Fibroblast of lung (primary cell): ENCODE results near the gene WIPF3.

ENCODE experiments used
- EZH2 ChIP-seq: IDR thresholded peaks from 2 replicates; pipeline ENCODE4 v1.5.1; 2012; ENCODE audit warnings: low read length, control low read depth, mild to moderate bottlenecking; ENCODE audit errors: missing control alignments
- TF ChIP-seq, protein P1 (sequence below), 2 donors: IDR thresholded peaks in 1 of 2; conservative IDR thresholded peaks in 1 of 2; 1 replicate in 1 of 2; 2 replicates in 1 of 2; pipeline ENCODE4 v1.5.1; 2011 to 2012; ENCODE audit warnings: low read length in 2 of 2, control low read depth in 1 of 2, inconsistent platforms in 1 of 2, low read depth in 1 of 2, mild to moderate bottlenecking in 1 of 2

DNA sequence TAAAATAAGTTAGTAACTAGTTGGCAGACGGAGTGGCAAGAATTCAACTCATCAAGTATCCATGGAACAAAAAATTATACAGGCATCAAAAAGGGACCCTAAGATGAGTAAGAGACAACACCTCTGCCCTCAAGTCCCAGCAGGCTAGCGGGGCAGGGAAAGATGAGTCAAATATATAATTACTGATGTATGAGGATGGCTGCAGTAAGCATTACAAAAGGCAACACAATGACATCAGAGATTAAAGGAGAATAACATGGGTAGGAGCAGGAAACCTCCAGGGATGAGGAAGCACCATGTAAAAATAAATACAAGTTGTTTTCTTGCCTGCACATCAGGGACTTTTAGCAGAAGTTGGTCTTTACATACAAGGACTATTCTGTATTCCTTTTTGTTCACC is 133.9 kb downstream of the WIPF3 start:
- TF ChIP-seq, protein P1, sequence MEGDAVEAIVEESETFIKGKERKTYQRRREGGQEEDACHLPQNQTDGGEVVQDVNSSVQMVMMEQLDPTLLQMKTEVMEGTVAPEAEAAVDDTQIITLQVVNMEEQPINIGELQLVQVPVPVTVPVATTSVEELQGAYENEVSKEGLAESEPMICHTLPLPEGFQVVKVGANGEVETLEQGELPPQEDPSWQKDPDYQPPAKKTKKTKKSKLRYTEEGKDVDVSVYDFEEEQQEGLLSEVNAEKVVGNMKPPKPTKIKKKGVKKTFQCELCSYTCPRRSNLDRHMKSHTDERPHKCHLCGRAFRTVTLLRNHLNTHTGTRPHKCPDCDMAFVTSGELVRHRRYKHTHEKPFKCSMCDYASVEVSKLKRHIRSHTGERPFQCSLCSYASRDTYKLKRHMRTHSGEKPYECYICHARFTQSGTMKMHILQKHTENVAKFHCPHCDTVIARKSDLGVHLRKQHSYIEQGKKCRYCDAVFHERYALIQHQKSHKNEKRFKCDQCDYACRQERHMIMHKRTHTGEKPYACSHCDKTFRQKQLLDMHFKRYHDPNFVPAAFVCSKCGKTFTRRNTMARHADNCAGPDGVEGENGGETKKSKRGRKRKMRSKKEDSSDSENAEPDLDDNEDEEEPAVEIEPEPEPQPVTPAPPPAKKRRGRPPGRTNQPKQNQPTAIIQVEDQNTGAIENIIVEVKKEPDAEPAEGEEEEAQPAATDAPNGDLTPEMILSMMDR (conservative IDR thresholded peaks at IDR 0.05 in 1 of 2, IDR thresholded peaks at IDR 0.05 in 1 of 2; ENCODE audit: low read depth in 1 of 2, low read length in 2 of 2): no peak
- no peak for TF ChIP-seq EZH2
